Stomach (tissue), 4 donors: ENCODE measurements around the gene METAP1.
"Not testable (repeated sequence)": the region's sequence is repeated elsewhere in the genome, so short reads cannot be mapped to it uniquely, and the experiment has no call there.

Experiments
- POLR2A ChIP-seq, 4 donors: fragments of 450-650 bp; IDR thresholded peaks; one replicate each; pipeline ENCODE4 v1.6.1; 2016; ENCODE audit warnings: antibody characterized with exemption in 4 of 4, control low read depth in 2 of 4, mild to moderate bottlenecking in 1 of 4, moderate library complexity in 1 of 4
- TF ChIP-seq, protein P1 (sequence below), 7 experiments: fragments of 450-650 bp in 4 of 7; fragments of 200-600 bp in 3 of 7; sonication (generic) in 3 of 7; IDR thresholded peaks; one replicate each; pipeline ENCODE4 v1.5.1; 2016 to 2019; ENCODE audit warnings: antibody characterized with exemption in 7 of 7, control low read depth in 2 of 7, mild to moderate bottlenecking in 1 of 7

DNA sequence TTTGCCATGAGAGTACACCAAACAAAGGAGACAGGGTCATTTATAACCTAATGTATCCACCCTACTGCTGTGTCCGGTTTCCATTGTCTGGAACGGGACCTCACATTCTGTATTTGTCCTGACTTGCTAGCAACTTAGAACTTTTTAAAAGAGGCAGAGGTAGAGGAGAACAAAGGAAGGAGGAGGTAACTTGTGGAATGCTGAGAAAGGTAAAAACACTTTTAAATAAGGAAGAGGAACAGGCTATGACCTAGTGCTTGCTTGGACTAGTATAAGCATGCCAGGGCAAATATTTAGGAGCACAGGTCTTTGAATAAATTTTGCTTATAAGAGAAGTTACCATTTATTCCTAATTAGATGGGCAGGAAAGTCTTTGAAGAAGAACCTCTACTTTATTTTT lies 96.3 kb downstream of the METAP1 start:
- TF ChIP-seq POLR2A (IDR thresholded peaks at IDR 0.05) = not testable (repeated sequence)
- TF ChIP-seq, protein P1, sequence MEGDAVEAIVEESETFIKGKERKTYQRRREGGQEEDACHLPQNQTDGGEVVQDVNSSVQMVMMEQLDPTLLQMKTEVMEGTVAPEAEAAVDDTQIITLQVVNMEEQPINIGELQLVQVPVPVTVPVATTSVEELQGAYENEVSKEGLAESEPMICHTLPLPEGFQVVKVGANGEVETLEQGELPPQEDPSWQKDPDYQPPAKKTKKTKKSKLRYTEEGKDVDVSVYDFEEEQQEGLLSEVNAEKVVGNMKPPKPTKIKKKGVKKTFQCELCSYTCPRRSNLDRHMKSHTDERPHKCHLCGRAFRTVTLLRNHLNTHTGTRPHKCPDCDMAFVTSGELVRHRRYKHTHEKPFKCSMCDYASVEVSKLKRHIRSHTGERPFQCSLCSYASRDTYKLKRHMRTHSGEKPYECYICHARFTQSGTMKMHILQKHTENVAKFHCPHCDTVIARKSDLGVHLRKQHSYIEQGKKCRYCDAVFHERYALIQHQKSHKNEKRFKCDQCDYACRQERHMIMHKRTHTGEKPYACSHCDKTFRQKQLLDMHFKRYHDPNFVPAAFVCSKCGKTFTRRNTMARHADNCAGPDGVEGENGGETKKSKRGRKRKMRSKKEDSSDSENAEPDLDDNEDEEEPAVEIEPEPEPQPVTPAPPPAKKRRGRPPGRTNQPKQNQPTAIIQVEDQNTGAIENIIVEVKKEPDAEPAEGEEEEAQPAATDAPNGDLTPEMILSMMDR (IDR thresholded peaks at IDR 0.05) = not testable (repeated sequence)
